Measurements from ENCODE around the gene PCNP.

- TF ChIP-seq CTCF (IDR thresholded peaks at IDR 0.05) (no peak), POLR2A (IDR thresholded peaks at IDR 0.05) (no peak), POLR2AphosphoS5 (IDR thresholded peaks at IDR 0.05) (no peak), EP300 (IDR thresholded peaks at IDR 0.05) (no peak)
Measured at GRCh38 chr3:101617478-101617877, 43.5 kb downstream of the PCNP start.

Measured in gastroesophageal sphincter (tissue), 3 donors.